Stimulated activated CD4-positive, alpha-beta T cell treated with anti-CD3 and anti-CD28 coated beads, Interleukin-1b, Interleukin-23, amount 100 ng/mL, for 1 hour (primary cell): ENCODE data around the gene DAPK3.
"Not testable (repeated sequence)": the region's sequence is repeated elsewhere in the genome, so short reads cannot be mapped to it uniquely, and the experiment has no call there.

Source experiments
- DNase-seq, 2 donors: peaks; one replicate each; pipeline ENCODE4 v3.0.0-alpha.2; 2020; ENCODE audit warnings: low read depth in 2 of 2

DAPK3 gene

DNA sequence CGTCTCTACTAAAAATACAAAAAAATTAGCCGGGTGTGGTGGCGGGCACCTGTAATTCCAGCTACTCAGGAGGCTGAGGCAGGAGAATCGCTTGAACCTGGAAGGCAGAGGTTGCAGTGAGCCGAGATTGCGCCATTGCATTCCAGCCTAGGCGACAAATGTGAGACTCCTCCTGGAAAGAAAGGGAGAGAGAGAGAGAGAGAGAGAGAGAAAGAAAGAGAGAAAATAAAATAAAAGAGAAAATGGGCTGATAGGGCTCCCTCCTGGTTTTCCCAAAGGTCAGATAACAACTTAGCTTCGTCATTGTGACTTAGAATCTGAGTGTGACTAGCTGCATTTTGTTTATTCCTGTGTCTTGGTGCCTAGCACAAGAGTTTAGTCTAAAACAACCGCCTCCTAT, 34.5 kb upstream of the DAPK3 start:
- DNase-seq, result not testable (repeated sequence)

DNA sequence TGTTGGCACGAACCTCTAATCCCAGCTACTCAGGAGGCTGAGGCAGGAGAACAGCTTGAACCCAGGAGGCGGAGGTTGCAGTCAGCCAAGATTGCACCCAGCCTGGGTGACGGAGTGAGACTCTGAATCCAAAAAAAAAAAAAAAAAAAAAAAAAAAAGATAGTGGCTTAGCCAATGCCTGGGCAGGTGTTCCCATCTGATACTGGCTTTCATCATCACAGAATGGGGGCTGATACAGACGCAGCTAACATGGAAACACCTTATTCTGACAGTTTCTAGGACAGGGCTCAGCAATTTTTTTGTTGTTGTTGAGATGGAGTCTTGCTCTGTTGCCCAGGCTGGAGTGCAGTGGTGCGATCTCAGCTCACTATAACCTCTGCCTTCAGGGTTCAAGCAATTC, 29.9 kb upstream of the DAPK3 start:
- not testable (repeated sequence) for DNase-seq

DNA sequence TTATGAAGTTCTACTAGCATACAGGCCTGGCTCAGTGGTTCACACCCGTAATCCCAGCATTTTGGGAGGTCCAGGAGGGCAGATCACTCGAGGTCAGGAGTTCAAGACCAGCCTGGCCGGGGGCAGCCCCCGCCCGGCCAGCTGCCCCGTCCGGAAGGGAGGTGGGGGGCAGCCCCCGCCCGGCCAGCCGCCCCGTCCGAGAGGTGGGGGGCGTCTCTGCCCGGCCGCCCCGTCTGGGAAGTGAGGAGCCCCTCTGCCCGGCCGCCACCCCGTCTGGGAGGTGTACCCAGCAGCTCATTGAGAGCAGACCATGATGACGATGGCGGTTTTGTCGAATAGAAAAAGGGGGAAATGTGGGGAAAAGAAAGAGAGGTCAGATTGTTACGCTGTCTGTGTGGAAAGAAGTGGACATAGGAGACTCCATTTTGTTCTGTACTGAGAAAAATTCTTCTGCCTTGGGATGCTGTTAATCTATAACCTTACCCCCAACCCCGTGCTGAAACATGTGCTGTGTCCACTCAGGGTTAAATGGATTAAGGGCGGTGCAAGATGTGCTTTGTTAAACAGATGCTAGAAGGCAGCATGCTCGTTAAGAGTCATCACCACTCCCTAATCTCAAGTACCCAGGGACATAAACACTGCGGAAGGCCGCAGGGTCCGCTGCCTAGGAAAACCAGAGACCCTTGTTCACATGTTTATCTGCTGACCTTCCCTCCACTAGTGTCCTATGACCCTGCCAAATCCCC, 27.9 kb upstream of the DAPK3 start:
- DNase-seq, result not testable (repeated sequence)

DNA sequence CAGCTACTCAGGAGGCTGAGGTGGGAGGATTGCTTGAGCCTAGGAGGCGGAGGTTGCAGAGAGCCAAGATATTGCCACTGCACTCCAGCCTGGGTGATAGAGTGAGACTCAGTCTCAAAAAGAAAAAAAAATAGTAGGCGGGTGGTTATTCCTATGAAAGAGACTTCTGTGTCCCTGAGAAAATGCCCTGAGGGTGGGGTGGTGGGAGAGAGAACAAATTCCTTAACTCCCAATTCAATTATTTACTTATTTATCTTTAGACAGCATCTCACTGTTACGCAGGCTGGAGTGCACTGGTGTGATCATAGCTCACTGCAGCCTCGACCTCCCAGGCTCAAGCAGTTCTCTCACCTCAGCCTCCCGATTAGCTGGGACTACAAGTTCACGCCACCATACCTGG, 24.7 kb upstream of the DAPK3 start:
- DNase-seq, result no peak

DNA sequence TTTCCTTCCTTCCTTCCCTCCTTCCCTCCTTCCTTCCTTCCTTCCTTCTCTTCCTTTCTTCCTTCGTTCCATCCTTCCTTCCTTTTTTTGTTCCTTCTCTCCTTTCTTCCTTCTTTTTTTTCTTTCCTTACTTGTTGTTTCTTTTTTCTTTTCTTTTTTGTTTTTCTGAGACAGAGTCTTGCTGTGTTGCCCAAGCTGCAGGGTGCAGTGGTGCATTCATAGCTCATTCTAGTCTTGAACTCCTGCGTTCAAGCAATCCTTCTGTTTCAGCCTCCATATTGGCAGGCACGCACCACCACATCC, 19.9 kb upstream of the DAPK3 start:
- DNase-seq, result no peak

DNA sequence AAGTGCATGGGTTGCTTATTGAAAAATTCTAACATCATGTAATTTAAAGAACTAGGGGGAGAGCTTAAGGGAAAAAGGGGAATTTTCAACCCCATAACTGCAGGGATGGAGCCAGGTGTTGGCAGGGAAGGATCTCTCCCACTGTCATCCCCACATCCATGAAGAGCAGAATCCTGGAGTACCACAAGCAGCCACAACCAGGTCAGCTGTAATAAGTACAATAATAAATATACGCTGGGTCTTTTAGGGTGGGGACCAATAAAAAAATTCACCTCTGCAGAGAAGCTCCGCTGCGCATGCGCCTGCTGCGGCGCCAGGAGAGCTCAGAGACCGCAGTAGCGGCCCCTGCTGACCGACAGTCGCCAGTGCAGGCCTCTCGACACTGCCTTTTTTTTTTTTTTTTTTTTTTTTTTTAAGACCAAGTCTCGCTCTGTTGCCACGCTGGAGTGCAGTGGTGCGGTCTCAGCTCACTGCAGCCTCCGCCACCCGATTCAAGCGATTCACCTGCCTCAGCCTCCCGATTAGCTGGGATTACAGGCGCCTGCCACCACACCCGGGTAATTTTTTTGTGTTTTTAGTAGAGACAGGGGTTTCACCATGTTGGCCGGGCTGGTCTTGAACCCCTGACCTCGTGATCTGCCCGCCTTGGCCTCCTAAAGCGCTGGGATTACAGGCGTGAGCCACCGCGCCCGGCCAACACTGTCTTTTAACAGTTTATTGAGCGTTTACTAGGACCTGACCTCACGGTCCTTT, 16.9 kb upstream of the DAPK3 start:
- DNase-seq, result peak; percentile 76 to 80

DNA sequence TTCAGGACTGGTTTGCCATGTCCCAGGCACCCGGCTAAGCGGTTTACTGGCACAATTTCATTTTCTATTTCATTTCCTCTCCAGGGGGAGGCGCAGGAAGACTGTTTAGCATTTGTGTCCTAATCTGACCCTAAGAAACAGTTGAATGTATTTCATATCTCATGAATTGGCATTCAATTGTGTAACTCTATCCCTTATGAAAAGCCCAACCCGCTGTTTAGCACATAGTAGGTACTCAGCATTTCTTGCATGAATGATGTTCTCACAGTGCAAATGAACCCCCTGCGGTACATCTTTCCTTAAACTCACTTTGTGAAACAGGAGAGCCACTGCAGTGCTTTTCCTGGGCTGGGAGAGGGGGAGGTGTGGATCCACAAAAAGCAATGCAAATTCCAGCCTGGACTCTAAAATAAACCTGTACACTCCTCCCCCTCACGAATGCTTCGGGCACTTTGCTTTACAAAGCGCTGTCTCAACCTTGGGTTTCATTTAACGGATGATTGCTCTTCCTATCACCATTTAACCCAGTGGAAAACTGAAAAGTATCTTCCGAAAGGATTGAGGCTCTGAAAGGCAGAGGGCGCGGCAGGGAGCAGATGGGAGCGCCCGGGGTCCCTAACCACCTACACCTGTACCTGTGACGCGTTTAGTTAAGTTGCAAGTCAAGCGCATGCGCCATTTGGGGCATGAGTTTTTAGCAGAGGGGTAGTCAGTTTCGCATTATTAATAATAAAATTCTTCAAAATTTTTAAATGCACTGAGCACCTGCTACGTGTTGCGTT, 15.6 kb upstream of the DAPK3 start:
- DNase-seq, result no peak

DNA sequence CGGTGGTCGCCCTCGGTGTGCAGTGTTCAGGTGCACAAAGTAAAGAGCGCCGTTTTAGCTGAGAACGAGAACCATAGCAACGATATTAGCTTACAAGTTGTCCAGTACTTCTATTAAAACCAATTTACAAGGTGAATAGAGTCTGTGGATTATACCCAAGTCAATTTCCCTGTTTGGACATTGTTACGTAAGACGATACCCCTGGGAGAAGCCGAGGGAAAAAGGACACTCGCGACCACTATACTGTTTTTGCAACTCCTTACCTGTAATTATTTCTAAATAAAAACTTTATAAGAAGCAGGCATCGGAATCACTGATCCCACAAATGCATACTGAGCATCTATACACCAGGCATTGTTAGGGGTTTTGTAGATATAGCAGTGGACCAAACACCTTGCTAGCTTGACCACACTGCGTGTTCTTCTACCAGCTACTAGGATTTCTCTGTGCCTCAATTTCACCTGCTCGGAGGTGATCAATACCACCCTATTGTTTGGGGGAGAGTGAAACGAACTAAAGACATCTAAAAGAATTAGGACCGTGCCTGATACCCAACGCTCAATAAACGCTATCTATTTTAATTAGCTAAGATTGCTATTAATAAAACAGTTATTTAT, 14.9 kb upstream of the DAPK3 start:
- DNase-seq, result no peak

DNA sequence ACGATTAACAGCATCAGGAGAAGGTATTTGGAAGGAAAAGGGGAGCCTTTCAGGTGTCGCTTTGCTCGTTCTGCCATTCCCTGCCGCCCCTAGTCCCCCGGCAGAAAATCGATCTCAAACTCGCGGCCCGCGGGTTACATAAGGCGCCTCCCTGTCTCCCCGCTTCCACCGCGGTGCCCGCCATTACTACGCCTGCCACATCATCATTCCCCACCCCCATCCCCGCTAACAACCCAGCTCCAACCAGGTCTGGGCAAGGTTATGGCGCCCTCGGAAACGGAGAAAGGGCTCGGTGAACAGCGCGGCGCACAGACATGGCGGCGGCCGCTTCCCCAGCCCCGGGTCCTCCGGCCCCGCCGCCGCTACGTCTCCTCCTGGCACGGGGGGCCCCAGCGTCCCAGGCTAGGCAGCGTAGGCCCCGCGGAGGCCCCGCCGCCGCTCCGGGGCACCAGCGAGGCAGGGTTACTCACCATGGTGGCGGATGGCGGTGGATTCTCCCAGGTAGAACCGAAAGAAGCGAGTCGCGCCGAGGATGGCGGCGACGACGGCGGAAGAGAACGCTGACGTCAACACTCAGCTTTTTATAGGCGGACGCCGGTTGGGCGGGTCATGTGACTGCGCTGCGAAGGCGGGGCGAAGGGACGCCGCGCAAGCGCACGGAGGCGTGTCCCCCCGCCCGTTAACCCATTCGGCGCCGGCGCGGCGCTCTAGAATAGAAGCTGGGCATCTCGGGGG, 14.2 kb upstream of the DAPK3 start, which contains the start of gene EEF2:
Gene EEF2, minus strand, starts transcription at position 556 of the 735 bp plus-strand sequence. Its CDS starts 83 bp downstream, at position 473.
- DNase-seq, result peak; percentile 85 to 86

DNA sequence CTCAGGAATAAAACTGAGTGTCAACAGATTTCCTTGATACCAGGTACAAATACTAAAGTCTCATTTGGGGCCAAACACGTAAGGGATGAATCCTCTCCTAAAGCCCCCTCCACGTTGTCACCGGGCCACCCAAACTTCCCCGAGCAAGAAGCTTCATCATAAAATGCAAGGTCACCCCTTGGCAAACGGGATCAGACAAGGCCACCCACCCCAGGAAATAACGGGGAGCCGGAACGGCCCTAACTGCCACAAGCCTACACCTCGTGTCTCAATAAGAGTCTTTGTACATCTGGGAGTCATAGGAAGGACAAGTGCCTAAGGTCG, 13.6 kb upstream of the DAPK3 start:
- DNase-seq, result no peak

DNA sequence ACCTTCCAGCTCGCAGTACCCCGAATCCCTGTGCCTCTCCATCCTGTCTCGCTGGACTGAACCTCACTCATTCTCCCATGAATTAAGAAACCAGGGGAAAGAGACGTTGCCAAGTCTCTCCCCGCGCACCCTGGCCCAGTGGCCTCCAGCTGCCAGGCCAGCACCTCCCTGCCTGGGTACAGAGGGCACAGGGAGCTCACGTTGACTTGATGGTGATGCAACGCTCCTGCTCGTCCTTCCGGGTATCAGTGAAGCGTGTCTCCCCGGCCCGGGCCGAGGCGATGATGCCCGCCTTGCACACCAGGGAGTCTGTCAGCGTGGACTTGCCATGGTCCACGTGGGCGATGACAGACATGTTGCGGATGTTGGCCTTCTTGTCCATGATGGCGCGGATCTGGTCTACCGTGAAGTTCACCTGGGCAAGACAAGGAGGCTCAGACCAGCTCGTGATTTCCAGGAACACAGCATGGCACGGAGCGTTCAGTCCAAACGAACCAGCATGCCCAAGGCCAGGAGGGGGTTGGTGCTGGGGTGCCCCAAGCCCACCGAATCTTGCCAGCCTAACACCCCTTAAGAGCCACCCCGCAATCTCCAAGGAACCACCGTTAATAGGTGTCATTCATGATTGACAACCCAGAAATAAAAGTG, 13.2 kb upstream of the DAPK3 start:
- no peak for DNase-seq

DNA sequence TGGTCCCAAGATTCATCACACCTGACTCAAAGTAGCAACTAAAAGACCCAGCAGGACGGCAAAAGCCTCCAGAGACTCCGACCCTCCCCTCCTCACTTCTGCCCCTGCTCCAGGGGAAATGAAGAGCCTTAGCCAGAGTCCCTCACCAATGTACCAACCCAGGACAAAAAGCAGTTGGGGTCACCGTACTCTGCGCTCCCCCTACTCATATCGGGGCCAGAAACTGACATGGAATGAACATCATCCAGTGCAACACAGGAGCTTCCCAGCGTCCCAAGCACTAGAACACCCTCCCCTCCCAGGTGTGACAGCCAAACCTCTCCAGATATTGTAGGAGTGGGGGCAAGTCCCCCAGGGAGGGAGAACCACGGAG, 12.6 kb upstream of the DAPK3 start:
- DNase-seq, result no peak

DNA sequence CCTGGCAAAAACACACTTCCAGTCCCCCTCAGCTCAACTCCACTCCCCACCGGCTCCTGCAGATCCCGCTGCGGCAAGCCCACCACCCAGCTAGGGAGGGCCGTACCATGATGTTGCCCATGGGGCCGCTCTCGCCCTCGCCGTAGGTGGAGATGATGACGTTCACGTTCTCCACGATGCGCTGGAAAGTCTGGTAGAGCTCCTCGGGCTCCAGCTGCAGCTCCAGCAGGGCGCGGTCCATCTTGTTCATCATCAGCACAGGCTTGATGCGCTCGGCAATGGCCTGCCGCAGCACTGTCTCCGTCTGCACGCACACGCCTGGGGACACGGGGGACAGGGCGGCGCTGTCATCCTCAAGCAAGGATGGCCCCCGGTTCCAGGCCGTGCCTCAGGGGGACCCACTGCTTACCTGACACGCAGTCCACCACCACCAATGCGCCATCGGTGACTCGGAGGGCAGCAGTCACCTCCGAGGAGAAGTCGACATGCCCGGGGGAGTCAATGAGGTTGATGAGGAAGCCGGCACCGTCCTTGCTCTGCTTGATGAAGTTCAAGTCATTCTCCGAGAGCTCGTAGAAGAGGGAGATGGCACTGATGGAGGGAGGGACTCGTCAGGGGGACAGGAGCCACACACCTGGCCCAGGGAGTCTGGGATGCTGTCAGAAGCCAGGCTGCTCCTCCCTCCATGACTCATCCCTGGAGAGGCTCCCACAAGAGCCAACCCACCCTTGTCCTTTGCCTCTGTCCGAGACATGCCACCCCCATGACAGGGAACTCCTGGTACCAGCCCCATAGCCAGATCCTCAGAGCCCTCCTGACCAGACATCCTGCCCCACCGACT, 12.0 kb upstream of the DAPK3 start:
- DNase-seq, result no peak

DNA sequence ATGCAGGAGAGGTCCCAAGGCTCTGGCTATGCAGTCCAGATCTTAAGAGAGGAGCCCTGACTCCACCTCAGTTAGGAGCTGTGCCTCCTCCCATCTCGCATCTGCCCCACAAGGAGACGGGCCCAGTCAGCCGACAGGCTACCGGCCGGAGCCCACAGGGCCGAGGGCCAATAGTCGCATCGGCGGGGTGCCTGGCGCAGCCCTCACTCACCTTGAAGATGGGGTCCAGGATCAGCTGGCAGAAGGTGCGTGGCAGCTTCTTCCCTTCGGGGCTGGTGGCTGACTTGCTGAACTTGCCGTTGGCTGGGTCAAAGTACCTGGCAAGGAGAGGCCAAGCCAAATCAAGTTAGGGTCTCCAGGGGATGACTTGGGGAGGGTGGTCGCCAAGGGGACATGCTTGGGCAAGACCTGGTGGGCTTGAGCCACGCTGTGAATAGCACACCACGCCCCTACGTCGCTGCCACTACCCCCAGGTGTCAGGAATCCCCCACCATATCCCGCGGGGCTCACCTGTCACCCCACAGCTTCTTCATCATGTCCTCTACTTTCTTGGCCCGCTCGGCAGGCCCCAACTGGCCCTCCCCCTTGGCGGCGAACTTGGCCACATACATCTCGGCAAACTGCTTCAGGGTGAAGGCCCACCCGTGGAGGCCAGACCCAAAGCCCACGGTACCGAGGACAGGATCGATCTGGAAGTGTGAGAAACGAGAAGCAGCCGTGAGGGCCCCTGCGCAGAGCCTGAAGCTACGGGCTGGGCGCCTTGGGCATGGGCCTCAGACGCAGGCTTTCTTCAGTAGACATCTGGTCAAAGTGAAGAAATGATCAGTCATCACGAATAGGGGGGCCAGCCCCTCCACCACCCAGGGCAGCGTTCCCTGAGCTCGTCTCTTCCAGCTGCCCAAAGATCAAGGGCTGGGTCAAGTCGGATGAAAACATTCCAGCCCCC, 11.1 kb upstream of the DAPK3 start:
- no peak for DNase-seq

DNA sequence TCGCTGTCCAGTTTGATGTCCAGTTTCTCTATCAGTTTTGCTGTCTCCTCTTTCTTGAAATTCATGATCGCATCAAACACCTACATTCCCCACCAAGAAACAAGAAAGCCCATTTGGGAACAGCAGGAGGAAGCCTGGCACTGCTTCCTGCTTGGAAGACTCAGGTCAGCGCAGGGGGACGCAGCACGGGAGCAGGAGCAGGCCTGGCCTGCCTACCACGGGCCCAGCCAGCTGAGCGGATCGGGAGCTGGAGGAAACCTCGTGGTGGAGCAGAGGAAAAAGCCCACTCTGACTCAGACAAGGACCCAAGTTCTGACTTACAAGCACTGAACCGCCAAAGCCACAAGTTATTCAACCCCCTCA, 10.5 kb upstream of the DAPK3 start:
- DNase-seq, result no peak

DNA sequence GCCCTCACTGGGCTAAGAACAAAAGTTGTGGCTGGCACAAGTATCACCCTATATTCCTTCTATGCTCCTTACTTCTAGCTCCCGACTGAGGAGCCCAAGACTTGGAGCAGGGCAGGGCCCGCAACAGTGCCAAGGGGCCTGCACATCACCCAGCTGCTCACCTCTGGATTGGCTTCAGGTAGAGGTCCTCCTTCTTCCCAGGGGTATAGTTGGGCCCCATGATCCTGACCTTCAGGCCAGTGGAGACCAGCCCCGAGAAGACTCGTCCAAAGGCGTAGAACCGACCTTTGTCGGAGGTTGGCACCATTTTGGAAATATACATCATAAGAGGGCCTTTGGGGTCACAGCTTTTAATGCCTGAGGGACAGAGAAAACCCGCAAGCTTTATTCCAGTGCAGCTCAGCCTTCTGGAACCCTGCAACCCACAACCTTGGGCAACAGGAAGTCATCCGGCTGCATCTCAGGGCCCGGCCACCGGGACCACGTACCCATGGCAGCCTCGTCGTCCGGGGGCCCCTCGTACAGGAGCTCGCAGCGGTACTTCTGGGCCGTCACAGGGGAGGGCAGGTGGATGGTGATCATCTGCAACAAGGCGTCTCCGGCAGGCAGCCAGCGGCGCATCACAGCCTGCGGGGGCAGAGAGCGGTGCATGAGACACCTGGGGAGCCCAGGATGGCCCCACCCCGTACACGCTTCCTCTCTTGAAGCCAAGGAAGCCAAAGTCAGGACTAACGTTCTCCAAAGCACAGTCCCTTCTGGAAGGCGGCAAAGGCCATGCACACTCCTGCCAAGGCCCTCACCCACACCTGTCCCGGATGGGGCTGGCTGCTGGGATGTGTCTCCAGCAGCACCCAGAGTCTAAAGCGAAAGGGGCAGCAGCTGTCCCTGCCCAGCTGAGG, 9.7 kb upstream of the DAPK3 start:
- no peak for DNase-seq

DNA sequence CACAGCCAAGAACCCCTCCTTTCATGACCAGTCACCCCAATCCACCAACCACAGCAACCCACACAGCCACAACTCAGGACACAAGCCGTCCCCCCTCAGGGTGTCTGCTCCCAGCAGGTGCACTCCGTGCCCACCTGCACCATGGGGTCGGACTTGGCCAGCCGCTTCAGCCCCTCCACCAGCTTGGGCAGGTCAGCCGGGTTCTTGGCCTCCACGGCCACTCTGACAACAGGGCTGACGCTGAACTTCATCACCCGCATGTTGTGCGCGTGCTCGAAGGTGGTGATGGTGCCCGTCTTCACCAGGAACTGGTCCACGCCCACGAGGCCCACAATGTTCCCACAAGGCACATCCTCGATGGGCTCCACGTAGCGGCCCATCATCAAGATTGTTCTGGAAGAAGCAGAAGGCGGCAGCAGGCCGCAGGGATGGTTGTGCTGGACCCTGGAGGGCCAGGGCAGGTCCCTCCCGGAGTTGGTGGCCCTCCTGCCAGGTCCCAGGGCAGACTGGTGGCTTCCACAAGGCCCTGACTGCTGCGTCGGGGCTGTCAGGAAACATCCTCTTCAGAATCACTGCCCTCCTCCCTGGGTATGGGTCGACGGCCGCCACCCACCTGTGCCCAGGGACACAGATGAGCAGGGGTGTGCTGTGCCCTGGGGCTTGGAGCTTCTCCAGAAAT, 8.9 kb upstream of the DAPK3 start:
- no peak for DNase-seq

DNA sequence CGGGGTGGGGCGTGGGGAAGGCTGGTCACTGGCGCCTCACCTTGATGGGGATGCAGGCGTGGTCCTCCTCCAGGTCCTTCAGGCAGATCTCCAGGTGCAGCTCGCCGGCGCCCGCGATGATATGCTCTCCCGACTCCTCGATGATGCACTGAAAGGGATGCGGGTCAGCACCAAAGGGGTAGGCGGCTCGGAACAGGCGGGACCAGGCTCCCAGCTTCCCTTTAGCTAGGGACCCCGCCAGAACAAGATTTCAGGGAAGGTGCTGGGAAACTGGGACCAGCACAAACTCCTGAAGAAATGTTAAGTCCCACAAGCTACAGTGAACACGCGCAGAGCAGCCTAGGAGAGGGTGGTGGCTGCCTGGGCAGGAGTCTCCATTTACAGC, 8.4 kb upstream of the DAPK3 start:
- no peak for DNase-seq
